GM21381 (cell line): ENCODE results near the gene RASAL2.
"Not testable (repeated sequence)": the region's sequence is repeated elsewhere in the genome, so short reads cannot be mapped to it uniquely, and the experiment has no call there.

Experiments used
- ATAC-seq: cut with Tn5 transposase; IDR thresholded peaks from one replicate; pipeline ENCODE4 v1.9.1; 2021; ENCODE audit warnings: mild to moderate bottlenecking, moderate library complexity; ENCODE audit not compliant: unreplicated experiment

RASAL2 gene

GRCh38 chr1:178273707-178274410 is 180.0 kb downstream of the RASAL2 start:
- ATAC-seq, result no peak

DNA sequence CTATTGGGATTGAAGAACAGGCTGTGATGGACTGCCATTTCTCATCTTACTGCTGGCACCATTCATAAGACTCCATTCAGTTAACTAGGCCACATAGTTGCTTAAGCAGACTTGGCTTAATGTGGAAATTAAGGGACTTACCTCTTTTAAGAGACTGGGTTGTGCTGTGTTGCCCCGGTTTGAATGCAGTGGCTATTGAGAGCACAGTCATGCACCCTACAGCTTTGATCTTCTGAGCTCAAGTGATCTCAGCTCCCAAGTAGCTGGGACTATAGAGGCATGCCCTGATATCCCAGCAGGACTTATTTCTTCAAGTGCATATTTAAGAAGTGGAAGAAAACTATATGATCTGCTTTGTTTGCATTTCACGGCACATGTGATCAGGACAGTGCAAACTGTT is 181.1 kb downstream of the RASAL2 start:
- no peak for ATAC-seq

DNA sequence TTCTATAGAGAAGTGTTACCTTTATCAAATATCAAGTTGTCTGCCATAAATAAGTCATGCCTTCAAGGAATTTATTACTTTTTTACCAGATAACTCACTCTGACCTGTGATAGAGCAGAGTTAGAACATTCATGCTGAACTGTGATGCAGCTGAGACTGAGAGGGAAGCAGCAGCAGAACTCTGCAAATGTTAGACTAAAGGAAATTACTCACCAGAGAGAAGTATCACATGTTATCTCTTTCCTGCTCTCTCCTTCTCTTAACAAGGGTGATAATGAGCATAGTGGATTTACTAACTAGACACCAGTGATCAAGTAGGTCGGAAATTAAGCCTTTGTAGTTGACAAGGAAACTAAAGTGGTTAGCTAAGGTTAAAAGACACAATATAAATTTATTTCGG is 181.6 kb downstream of the RASAL2 start:
- ATAC-seq, result no peak

DNA sequence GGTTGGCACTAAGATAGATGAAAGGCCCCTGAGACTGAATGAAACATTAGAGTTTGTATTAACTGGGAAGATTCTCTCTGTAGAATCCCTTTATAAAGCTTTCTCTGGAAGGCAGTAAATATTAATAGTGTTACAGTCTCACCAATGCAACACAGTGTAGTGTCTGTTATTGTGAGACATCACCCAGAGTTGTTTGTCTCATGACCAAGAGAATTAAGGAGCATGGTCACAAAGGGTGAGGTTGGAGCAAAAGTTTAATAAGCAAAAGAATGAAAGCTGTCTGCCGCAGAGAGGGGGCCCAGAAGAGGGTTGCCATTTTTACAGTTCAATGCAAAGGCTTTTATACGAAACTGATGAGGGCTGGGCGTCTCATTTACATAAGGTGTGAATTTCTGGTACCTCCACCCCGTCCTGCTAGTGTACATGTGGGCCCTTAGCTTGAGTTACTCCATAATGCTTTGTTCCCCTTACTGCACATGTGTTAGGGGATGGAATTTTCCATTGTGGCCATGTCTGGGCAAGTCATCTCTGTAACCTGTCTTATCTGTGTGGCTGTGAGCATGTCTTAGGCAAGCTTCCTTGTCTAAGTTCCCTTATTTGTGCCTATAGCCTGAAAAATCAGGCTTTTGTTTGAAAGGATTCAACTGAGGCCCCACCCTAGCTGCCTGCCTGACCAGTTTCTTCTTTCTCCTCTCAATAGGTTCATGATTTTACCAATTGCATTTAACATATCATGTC is 184.1 kb downstream of the RASAL2 start:
- ATAC-seq, result no peak

DNA sequence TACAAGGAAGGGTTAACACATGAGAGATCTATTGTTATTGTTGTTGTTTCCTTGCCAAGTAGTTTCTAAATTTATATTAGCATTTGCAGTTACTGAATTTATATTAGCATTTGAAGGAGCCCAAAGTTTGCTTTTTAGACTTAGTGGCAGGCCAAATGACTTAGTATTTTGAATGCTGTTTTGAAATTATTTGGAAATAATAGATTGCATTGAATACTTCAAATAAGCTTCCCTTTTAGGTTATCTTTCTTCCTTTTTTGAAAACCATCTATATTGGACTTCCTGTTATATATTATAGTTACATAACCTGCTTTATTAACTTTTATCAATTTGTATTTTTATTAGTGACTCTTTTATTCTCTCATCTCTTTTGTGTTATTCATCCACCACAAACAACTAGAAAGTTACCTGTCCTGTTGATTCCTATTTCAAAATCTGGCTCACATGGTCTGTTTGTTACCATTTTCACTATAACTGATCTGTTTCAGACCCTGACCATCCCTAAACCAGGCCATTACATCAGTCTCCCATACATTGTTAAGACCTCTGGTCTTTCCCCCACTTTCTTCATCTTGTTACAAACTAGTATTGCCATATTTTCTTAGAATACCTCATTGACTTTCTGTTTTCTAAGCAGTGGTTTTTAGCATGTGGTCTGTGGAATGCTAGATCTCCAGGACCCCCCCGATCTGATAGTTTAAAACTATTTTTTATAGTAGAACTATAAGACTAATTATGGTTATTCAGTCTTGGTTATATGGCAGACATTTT is 185.2 kb downstream of the RASAL2 start:
- ATAC-seq, result no peak

DNA sequence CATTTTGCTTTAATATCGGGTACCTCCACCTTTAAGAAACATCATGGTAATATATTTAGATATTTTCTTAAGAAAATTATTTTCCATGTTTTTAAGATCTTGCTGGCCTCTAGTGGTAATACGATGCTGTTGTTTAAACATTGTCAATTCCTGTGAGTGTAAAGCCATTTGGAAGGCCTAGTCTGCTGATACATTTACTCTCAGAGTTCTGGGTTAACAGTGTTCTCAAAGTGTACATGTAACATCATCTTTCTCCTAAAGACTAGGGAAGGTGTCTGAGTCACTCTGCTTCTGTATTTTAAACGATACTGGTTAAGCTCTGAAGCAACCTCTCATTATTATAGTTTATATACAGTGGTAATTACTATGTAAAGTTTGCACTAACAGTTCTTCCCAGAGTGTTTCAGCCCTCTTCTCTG is 189.1 kb downstream of the RASAL2 start:
- no peak for ATAC-seq

- no peak for ATAC-seq
Measured at GRCh38 chr1:178283409-178283808, 189.5 kb downstream of the RASAL2 start.

DNA sequence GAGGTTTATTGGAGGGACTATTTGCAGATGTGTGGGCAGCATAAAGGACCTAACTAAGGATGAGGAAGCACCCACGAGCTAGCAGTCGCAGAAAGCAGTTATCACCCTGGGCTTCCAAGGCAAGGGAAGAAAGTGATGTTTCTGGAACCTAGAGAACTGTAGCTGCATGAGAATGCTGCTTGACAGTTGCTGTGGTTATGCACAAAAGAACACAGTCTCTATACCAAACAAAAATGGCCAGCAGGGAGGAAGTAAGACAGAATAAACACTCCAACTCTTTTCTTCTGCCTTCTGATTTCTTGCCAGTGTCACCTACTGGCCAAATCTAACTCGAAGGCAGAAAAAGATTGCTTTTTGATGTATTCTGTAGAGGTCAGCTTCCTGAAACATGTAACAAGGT is 190.2 kb downstream of the RASAL2 start:
- ATAC-seq, result no peak

- ATAC-seq, result no peak
Measured at GRCh38 chr1:178291166-178291565, 197.3 kb downstream of the RASAL2 start.

DNA sequence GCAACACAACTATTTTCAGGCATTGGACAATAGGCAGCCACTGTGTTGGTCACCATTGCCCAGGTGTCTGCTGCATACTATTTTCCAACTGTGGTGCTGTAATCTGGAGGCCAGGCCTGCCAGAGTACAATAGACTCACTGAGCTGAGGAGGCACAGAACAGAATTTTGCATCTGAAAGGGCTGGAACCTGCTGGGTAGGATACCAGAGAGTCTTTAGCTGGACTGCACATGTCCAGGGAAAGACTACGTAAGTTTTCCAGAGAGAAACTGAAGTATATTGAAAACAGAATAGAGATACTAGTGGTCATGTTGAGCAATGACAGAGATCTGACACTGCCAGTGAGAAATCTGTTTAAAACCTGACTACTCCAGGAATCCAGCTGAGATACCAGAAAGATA is 200.8 kb downstream of the RASAL2 start:
- no peak for ATAC-seq

DNA sequence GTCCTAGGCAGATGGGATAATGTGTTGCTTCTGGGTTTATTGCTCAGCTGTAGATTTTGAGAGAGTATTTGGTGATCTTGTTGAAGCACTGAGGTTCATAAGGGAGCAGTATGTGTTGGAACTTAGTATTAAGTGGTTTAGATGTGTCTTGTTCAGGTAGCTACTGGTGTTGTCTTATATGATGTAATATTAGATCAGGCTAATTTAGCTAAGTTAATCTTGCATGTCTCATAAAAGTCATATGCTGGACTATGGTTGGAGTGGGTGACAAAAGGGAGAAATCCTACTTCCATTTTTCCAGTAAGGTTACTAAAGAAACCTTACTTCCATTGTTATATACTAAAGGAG is 206.4 kb downstream of the RASAL2 start:
- no peak for ATAC-seq

DNA sequence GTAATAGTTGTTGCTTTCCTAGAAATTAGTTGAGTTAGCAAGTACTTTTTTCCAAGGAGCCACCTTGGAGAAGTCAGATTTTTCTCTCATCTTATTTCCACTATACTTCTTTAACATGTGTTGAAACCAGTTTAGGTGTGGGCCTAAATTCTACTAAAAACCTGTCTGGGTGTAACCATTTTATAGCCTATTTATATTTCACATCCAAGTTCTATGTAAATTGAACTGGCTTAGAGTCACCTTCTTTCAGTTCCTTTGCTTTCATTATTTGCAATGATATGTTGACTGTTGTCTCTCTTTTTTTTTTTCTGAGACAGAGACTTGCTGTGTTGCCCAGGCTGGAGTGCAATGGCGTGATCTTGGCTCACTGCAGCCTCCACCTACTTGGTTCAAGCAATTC is 207.2 kb downstream of the RASAL2 start:
- ATAC-seq, result no peak

DNA sequence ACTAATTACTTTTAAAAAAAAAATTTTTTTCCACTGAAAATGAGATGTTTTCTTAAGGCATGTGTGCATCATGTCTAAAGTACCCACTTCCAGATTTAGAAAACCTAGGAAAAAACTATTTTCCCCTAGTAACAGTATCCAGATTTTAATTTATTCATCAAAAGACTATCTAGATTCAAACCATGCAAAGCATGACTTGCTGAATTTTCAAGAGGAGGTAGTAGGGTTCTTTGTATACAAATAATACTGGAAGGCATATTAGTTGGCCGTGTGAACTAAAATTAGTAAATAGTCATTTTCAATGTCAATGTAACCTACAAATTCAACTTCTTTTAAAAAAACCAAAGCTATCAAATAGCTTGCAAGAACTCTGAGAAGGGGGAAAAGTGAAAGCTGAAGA is 213.4 kb downstream of the RASAL2 start:
- no peak for ATAC-seq

DNA sequence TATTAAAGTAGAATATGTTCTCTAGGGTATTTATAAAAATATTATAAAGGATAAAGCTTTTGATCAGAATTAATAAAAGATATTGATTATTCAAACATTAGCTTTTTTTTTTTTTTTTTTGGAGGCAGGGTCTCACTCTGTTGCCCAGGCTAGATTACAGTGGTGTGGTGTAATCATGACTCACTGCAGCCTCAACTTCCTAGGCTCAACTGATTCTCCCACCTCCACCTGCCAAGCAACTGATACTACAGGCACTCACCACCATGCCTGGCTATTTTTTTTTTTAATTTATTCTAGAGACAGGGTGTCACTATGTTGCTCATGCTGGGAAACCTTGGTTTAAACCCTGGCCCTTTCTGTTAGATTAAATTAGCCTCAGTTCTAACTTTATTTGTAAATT is 214.5 kb downstream of the RASAL2 start:
- ATAC-seq, result no peak

GRCh38 chr1:178310685-178311105 is 216.8 kb downstream of the RASAL2 start:
- ATAC-seq, result peak; percentile 74

DNA sequence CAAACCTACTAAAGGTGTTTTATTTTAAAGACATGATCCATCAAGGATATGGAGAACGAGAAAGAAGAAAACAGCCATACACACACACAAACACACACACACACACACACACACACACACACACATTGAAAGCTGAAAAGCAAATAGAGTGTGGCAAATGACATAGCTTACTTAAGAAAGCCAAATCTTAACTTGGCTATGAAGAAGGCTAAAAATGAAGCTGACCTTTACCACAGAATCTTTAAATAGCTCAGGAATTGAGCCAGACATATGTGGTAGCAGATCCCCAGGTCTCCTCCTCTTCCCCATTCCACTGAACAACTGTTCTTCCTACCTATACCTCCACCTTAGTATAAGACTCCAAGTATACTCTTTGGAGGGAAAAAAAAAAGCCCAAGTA is 217.3 kb downstream of the RASAL2 start:
- no peak for ATAC-seq

- ATAC-seq, result not testable (repeated sequence)
Measured at GRCh38 chr1:178320280-178320982, 226.5 kb downstream of the RASAL2 start.

GRCh38 chr1:178323067-178323466 is 229.2 kb downstream of the RASAL2 start:
- ATAC-seq, result no peak

DNA sequence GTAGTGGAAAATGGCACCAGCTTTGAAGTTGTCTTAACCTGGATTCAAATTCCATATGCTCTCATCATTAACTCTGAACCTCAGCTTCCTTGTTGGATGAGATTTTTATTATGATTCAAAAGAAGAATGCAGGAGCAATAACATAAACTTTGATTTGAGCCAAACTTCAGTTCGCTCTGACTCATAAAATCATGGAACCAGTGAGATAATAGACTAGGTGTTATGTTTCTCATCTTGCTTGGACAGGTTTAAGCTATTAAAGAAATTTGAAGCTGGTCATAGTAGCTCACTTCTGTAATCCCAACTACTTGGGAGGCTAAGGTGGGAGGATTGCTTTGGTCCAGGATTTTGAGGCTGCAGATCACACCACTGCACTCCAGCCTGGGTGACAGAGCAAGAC is 230.1 kb downstream of the RASAL2 start:
- ATAC-seq, result no peak

DNA sequence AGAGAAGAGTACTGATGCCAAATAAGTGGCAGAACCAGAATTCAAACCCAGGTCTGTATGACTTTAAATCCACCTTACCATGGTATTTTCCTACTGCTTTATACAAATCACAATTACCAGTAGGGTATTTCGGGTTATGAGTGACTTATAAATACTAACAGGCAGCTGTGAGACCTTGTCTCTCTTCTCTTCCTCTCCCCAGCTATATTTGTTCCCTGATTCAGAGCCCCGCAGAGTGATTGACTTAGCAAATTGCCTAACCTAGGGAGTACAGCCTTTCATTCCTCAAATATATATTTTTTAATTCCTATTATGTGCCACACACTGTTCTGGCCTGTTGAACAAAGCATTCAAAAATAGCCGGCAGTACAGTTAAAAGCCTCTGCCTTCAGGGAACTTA is 234.8 kb downstream of the RASAL2 start:
- ATAC-seq, result no peak

- ATAC-seq, result no peak
Measured at GRCh38 chr1:178330153-178330552, 236.2 kb downstream of the RASAL2 start.
